ENCODE data around the gene MGST2.

DNA sequence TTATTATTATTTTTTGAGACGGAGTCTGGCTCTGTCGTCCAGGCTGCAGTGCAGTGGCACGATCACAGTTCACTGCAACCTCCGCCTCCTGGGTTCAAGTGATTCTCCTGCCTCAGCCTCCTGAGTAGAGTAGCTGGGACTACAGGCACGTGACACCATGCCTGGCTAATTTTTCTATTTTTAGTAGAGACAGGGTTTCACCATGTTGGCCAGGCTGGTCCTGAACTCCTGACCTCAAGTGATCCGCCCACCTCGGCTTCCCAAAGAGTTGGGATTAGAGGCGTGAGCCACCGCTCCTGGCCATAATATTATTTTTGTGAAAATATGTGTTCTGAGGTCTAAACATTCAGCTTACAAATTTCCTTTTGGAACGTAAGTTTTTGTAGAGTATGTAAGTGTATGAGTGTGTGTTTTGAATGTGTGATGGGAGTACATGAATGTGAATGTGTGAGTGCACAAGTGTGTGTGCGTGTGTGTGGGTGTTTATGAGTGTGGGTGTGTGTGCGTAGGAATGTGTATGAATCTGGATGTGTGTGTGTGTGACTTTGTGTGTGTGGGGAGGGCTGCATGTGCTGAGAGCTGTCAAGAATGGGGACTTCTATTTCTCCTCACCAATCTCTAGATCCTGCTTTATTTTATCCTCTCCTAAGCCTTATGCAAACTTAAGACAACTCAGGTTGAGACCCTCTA is 5.7 kb upstream of the MGST2 start:
- TF ChIP-seq POU6F1 (CRISPR knock-in tag; IDR thresholded peaks at IDR 0.05; ENCODE audit: borderline replicate concordance, low read depth), result no peak
- TF ChIP-seq ESRRG (CRISPR knock-in tag; IDR thresholded peaks at IDR 0.05), result no peak
- TF ChIP-seq PATZ1 (CRISPR knock-in tag; IDR thresholded peaks at IDR 0.05; ENCODE audit: borderline replicate concordance), result no peak
- no peak for TF ChIP-seq ZFP3 (CRISPR knock-in tag; IDR thresholded peaks at IDR 0.05)
- no peak for TF ChIP-seq ZNF70 (CRISPR knock-in tag; IDR thresholded peaks at IDR 0.05)
- TF ChIP-seq ZFP30 (CRISPR knock-in tag; IDR thresholded peaks at IDR 0.05), result no peak

All from SK-N-SH treated with all-trans-retinoic acid at 6 μM for 48 hours (cell line).